HL-60/S4 (cell line): ENCODE data around the gene FZD4.
"Not testable (repeated sequence)": the region's sequence is repeated elsewhere in the genome, so short reads cannot be mapped to it uniquely, and the experiment has no call there.

Experiments
- in situ Hi-C: fragments of 300-500 bp; cut with MboI; formaldehyde crosslinking; loops from 2 replicates; pipeline ENCODE4 v1.14.3; 2022; ENCODE audit warnings: low sequenced_read_pairs

FZD4 gene

DNA sequence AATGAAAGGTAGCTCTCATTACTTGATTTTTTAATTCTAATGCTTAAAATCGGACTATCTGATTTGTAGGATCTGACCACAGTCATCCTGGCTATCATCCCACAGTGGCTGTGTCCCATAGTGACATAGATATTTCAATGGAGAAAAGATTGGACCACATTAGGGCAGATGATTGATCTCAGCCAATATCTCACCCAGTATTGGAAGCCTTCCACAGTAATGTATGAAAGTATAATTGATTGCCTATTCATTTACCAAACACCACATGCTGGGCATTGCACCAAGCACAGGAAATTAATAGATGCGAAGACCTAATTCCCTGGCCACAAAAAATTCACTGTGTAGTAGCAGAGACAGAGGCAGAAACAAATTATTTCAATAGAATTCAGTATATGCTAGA, 37.6 kb downstream of the FZD4 start:
- in situ Hi-C loops: no loop called here

DNA sequence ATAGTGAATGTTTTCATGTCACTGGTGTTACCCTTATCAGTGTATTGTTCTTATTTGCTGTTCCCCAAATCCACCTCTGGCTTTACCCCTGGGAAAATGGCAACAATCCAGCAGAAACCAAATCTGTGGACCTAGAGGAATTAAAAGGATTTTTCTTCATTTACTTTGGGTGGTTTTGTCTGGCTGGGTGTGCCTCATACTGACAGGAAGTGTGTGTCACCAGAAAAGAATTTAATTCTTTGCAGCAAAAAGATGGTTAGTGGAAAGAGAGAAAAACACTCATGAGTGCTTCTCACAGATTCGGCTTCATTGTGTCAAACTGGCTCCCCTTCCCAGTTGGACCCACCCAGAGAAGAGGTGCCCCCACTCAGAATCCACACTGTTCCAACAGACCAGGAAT, 38.9 kb downstream of the FZD4 start:
- in situ Hi-C loops: no loop called here

GRCh38 chr11:86915850-86916249, 39.3 kb downstream of the FZD4 start:
- in situ Hi-C loops: not testable (repeated sequence)

GRCh38 chr11:86914865-86915519, 40.2 kb downstream of the FZD4 start:
- in situ Hi-C loops: no loop called here

DNA sequence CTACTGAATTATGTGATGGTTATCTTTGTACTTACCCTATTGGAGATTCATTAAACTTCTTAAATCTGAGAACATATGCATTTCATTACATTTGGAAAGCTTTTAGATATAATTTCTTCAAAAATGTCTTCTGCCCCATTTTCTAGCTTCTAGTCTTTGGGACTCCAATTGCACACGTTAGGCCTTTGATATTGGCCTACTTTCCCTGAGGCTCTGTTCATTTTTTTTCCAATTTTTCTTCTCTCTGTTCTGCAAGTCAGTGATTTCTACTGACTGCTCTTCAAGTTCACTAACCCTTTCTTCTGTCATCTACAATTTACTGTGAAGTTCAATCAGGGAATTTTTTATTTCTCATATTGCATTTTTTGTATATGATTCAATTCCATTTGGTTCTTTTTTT, 43.0 kb downstream of the FZD4 start:
- in situ Hi-C loops: no loop called here

- in situ Hi-C loops: no loop called here
These were observed 44.6 kb downstream of the FZD4 start for GRCh38 chr11:86910592-86910991.

DNA sequence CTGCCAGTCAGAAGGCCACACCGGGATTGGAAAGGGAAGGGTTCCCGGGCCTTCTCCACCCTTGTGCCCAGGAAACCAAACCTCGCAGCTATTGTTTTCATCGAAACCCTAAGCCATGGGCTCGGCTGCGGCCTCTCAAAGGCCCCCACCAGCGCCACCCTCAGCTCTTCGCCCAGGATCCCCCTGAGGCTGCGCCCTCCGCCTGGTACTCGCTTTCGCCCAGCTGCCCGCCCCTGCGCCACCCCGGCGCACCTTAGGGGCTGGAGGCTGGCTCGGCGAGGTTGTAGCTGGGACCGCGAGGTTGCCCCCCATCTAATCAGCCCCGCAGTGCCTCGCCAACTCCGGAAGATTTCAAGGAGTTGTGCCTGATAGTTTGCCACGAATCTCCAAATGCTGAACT, 49.0 kb downstream of the FZD4 start:
- in situ Hi-C loops: no loop called here

GRCh38 chr11:86905252-86905651, 49.9 kb downstream of the FZD4 start:
- in situ Hi-C loops: no loop called here

GRCh38 chr11:86904001-86904400, 51.2 kb downstream of the FZD4 start:
- in situ Hi-C loops: no loop called here

DNA sequence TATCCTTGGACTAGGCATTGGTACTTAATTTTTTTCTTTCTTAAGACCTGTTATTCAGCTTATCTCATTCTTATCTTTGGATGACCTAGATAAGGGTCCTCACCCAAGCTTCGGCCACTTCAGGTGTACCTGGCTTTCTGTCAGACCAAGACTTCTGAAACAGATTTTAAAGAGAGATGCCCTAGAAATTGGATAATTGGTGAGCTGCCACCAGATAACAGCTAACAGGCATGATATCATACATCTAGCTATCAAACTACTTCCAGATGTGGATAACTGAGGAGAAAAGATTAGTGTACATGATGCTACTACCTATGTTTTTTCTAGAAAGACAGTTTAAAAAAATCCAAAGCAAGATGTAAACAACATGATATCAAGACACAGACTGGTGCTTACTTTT, 52.9 kb downstream of the FZD4 start:
- in situ Hi-C loops: no loop called here

GRCh38 chr11:86901599-86901998, 53.6 kb downstream of the FZD4 start:
- in situ Hi-C loops: no loop called here

GRCh38 chr11:86900162-86900561, 55.0 kb downstream of the FZD4 start:
- in situ Hi-C loops: no loop called here

GRCh38 chr11:86898689-86899088, 56.5 kb downstream of the FZD4 start:
- in situ Hi-C loops: no loop called here

DNA sequence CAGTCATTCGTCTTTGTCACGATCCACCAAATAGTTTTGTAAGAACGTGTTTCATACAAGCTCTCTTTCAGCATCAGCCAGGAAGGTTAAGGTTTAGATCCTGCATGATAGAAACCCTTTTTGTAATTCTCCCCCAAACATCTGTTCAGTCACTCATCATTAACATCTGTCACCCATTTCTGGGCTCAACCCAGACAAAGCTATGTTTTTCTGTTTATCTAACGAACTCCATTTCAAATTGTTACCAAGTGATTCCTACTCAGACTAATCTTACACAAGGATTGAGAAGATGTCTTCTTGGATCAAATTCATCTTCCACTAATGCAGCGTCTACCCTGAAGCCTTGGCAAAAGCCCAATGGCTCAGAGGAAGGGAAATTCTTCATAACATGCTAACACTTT, 58.8 kb downstream of the FZD4 start:
- in situ Hi-C loops: no loop called here
